Glomerular visceral epithelial cell (primary cell): ENCODE data around the gene HELQ.
A peak's percentile ranks its signal among the peaks of the same experiment; 100 is the strongest.

Experiments
- DNase-seq: peaks from one replicate; pipeline ENCODE4 v3.0.0-alpha.2; 2016; ENCODE audit errors: extremely low spot score

HELQ gene

GRCh38 chr4:83370640-83370906 lies 85.0 kb downstream of the HELQ start:
- DNase-seq = peak; percentile 64

DNA sequence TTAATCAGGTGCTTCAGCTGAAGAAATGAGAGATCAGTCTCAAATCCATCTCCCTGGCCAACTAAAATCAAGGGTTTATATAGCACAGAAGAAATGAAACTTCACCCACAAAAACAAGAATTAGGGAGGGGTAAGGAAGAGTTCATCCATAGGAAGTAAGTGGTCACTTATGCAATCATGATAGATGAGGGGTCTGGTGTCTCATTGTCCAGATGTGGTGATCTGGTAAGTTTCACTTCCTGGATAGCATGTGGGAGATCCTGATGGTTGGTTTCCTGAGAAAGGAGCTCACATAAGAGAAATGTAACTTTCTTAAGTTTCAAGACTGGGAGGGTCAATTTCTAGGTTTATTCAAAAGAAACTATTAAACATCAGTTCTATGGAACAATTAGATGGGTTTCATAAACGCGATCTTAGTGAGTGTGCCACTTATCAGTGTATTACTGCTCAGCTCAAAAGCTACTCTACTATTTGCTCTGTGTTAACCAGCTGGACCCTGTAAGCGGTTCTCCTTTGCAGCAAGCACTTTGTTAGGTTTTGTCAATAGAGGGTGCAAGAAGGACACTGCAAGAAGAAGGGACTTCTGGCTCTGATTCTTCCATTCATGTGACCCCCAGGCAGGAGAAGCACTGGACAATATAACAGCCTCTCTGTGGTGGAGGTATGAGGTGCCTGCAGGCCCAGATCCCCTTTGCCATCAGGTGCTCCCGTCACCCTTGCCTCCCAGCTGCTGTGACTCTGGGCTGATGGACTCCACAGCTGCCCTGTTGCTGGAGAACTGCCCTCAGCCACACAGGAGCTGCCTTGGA lies 85.6 kb downstream of the HELQ start:
- DNase-seq = no peak

DNA sequence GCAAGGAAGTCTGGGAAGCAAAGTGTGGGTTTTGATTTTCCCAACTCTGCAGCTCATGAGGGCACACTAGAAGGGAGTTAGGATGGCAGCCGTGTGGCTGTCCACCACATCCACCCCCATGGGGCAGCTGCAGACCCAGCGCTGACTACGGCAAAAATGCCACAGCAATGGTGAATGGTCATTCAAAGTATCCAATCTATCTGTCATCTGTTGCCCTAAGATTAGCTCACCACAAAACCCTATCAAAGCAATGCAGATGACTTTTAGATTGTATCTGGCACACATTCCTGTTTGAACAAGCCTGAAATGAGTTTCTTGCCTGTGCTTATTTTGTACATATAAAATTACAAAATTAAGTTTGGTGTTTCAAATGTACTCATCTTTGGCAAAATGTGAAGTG lies 91.3 kb downstream of the HELQ start:
- no peak for DNase-seq

- DNase-seq = peak; percentile 25
Measured at GRCh38 chr4:83362492-83363329, 92.9 kb downstream of the HELQ start.

- no peak for DNase-seq
Measured at GRCh38 chr4:83361416-83362103, 94.1 kb downstream of the HELQ start.

DNA sequence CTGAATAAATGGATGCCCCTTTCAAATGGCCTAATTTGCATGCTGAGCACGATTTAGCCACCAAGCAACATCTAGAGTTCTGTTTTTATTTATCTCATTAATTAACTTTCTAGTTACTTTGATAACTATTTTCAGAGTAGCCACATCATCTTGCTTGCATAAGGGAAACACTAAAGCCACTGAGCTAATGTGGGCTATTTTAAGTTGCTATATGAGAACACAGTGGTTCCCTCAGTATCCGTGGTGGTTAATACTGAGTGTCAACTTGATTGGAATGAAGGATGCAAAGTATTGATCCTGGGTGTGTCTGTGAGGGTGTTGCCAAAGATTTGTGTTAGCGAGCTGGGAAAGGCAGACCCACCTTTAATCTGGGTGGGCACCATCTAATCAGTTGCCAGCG lies 95.6 kb downstream of the HELQ start:
- DNase-seq = no peak

DNA sequence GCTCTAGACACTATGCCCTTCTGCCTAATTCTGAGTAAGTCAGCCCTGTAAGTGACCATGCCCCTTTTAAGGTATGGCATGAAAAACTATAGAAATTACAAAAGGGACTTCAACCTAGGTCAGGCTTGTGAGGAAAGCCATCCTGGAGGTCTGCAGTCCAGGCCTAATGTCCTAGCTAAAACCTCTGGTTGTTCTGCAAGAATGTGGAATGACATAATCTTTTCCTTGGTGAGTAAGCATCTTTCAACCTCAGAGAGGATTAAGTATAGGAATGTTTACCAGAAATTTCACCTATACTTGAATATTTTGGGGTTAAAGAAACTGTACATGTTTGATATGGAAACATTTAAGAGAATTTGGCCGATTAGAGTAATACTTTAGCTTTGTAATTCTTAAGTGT lies 97.2 kb downstream of the HELQ start:
- peak; percentile 83 for DNase-seq
